ENCODE measurements around the gene DYNLT2. TPM values are rescaled to one million over a fixed set of nuclear protein-coding genes. Genes with fewer than 3 reads are reported as not detected.

Gene DYNLT2
- total and polyA plus RNA-seq, 2 of the 13 experiments (the other 11 are each of a cell fraction or from before 2014, with no cell fraction given): 2.1 to 4.3 TPM

DNA sequence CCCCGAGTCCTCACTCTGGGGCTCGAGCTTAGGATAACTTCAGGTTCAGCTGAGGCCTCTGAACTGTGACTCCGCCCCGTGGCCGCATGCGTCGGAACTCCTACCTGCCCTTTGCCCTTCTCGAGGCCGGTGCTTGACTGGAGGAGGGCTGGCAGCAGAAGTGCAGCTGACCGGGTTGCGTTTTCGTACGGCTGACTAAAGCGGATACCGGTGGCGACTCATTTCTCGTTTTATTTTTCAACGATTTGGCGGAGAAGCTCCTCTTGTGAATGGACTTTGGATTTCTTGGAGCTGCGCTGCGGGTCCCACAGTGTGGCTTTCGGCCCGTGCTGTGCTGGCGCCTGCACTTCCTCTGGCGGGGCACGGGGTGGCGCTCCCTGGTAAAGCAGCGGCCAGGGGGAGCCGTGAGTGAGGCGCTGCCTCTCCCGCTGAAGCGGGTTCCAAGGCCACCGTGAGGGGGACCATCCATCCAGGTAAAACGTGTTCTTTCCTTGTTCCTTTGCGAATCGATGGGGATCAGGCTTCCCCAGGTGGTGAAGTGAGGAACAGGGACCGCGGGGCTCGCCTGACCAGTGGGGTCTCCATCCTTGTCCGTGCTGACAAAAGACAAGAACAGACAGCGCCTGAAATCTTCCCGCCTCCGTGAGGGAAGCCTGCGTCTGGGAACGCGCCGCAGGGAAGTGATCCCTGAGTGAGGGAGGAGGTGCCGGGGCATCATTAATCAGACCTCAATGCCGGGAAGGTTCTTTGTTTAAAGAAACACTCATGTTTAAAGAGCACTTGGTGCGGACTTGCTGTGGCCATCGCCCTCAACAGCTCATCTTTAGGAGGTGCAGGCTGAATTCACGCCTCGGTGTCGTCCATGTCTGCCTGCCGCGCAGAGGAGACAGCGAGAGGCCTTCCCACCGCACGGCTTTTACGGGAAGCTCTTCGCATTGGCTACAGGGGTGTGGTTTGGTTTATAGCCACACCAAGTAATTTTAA, 38.9 kb upstream of the DYNLT2 start (continued):
- TF ChIP-seq, protein P1, sequence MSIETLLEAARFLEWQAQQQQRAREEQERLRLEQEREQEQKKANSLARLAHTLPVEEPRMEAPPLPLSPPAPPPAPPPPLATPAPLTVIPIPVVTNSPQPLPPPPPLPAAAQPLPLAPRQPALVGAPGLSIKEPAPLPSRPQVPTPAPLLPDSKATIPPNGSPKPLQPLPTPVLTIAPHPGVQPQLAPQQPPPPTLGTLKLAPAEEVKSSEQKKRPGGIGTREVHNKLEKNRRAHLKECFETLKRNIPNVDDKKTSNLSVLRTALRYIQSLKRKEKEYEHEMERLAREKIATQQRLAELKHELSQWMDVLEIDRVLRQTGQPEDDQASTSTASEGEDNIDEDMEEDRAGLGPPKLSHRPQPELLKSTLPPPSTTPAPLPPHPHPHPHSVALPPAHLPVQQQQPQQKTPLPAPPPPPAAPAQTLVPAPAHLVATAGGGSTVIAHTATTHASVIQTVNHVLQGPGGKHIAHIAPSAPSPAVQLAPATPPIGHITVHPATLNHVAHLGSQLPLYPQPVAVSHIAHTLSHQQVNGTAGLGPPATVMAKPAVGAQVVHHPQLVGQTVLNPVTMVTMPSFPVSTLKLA (IDR thresholded peaks at IDR 0.05): no peak
- TF ChIP-seq, protein P2, sequence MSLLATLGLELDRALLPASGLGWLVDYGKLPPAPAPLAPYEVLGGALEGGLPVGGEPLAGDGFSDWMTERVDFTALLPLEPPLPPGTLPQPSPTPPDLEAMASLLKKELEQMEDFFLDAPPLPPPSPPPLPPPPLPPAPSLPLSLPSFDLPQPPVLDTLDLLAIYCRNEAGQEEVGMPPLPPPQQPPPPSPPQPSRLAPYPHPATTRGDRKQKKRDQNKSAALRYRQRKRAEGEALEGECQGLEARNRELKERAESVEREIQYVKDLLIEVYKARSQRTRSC (CRISPR knock-in tag; IDR thresholded peaks at IDR 0.05; ENCODE audit: low read depth): no peak
- TF ChIP-seq ZNF326 (CRISPR knock-in tag; IDR thresholded peaks at IDR 0.05; ENCODE audit: borderline replicate concordance): no peak
- peak; percentile 93 for TF ChIP-seq KDM5B (CRISPR knock-in tag; IDR thresholded peaks at IDR 0.05; ENCODE audit: borderline replicate concordance)
- peak; percentile 7; the same call in 1 of the 2 replicates for TF ChIP-seq NFKB2 (CRISPR knock-in tag; IDR thresholded peaks at IDR 0.05; ENCODE audit: borderline replicate concordance)
- TF ChIP-seq SRSF1 (optimal IDR thresholded peaks at IDR 0.05; ENCODE audit: low read depth, low read length): peak; percentile 85
- TF ChIP-seq CENPX (CRISPR knock-in tag; IDR thresholded peaks at IDR 0.05): no peak
- TF ChIP-seq ZNF331 (CRISPR knock-in tag; IDR thresholded peaks at IDR 0.05): no peak; the same call in 1 of the 2 replicates
- TF ChIP-seq ZSCAN9 (CRISPR knock-in tag; IDR thresholded peaks at IDR 0.05; ENCODE audit: borderline replicate concordance): peak; percentile 75; the same call in 1 of the 2 replicates
- TF ChIP-seq AGO1 (IDR thresholded peaks at IDR 0.05; ENCODE audit: low read depth, low read length, poor library complexity, severe bottlenecking): peak; percentile 95
- TF ChIP-seq ZFP82 (CRISPR knock-in tag; IDR thresholded peaks at IDR 0.05; ENCODE audit: borderline replicate concordance): no peak
- peak; percentile 66; the same call in 1 of the 2 replicates for TF ChIP-seq ZNF780A (CRISPR knock-in tag; IDR thresholded peaks at IDR 0.05)
- no peak for TF ChIP-seq NFIC (IDR thresholded peaks at IDR 0.05; ENCODE audit: low read length)
- peak; percentile 60; the same call in 1 of the 2 replicates for TF ChIP-seq ISL2 (CRISPR knock-in tag; IDR thresholded peaks at IDR 0.05)
- no peak for TF ChIP-seq ZFP41 (CRISPR knock-in tag; IDR thresholded peaks at IDR 0.05; ENCODE audit: borderline replicate concordance)
- no peak; the same call in 1 of the 2 replicates for TF ChIP-seq ZNF383 (CRISPR knock-in tag; IDR thresholded peaks at IDR 0.05; ENCODE audit: borderline replicate concordance)
- peak; percentile 16; the same call in 1 of the 2 replicates for TF ChIP-seq KLF12 (CRISPR knock-in tag; IDR thresholded peaks at IDR 0.05; ENCODE audit: borderline replicate concordance)
- TF ChIP-seq, protein P3, sequence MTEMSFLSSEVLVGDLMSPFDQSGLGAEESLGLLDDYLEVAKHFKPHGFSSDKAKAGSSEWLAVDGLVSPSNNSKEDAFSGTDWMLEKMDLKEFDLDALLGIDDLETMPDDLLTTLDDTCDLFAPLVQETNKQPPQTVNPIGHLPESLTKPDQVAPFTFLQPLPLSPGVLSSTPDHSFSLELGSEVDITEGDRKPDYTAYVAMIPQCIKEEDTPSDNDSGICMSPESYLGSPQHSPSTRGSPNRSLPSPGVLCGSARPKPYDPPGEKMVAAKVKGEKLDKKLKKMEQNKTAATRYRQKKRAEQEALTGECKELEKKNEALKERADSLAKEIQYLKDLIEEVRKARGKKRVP (CRISPR knock-in tag; IDR thresholded peaks at IDR 0.05): no peak
- TF ChIP-seq HNRNPUL1 (IDR thresholded peaks at IDR 0.05; ENCODE audit: low read depth, low read length): no peak
- TF ChIP-seq NR2F2 (IDR thresholded peaks at IDR 0.05; ENCODE audit: borderline replicate concordance, low read depth): peak; percentile 72; the same call in 1 of the 2 replicates
- TF ChIP-seq IRX3 (CRISPR knock-in tag; IDR thresholded peaks at IDR 0.05; ENCODE audit: borderline replicate concordance, low read depth): peak; percentile 74; the same call in 1 of the 2 replicates
- no peak for TF ChIP-seq SYNCRIP (IDR thresholded peaks at IDR 0.05; ENCODE audit: insufficient read depth, low read depth, low read length)
- TF ChIP-seq, protein P4, sequence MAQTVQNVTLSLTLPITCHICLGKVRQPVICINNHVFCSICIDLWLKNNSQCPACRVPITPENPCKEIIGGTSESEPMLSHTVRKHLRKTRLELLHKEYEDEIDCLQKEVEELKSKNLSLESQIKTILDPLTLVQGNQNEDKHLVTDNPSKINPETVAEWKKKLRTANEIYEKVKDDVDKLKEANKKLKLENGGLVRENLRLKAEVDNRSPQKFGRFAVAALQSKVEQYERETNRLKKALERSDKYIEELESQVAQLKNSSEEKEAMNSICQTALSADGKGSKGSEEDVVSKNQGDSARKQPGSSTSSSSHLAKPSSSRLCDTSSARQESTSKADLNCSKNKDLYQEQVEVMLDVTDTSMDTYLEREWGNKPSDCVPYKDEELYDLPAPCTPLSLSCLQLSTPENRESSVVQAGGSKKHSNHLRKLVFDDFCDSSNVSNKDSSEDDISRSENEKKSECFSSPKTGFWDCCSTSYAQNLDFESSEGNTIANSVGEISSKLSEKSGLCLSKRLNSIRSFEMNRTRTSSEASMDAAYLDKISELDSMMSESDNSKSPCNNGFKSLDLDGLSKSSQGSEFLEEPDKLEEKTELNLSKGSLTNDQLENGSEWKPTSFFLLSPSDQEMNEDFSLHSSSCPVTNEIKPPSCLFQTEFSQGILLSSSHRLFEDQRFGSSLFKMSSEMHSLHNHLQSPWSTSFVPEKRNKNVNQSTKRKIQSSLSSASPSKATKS (CRISPR knock-in tag; IDR thresholded peaks at IDR 0.05): no peak
- TF ChIP-seq SMARCE1 (IDR thresholded peaks at IDR 0.05; ENCODE audit: borderline replicate concordance): no peak

Measured in HepG2 (cell line).